Immature natural killer cell (primary cell): ENCODE data around the gene SLC35A4. TPM values are rescaled to one million over a fixed set of nuclear protein-coding genes. Genes with fewer than 3 reads are reported as not detected.
"Not testable (repeated sequence)": the region's sequence is repeated elsewhere in the genome, so short reads cannot be mapped to it uniquely, and the experiment has no call there.

Source experiments
- DNase-seq, 3 donors: peaks; one replicate each; pipeline ENCODE4 v3.0.0; 2022; ENCODE audit warnings: mixed read lengths in 1 of 3
- H3K27ac Mint-ChIP-seq, 6 donors: one replicate each; pipeline ENCODE4 v1.8.0; 2020; ENCODE audit warnings: mixed read lengths in 6 of 6, mild to moderate bottlenecking in 5 of 6, inconsistent platforms in 4 of 6, moderate library complexity in 3 of 6
- H3K27me3 Mint-ChIP-seq, 3 donors: one replicate each; pipeline ENCODE4 v1.8.0; 2020 to 2021; ENCODE audit warnings: low read depth in 3 of 3, mild to moderate bottlenecking in 3 of 3, mixed read lengths in 3 of 3, moderate library complexity in 3 of 3, inconsistent platforms in 1 of 3
- H3K36me3 Mint-ChIP-seq, 3 donors: one replicate each; pipeline ENCODE4 v1.8.0; 2020; ENCODE audit warnings: mixed read lengths in 3 of 3, inconsistent platforms in 2 of 3, mild to moderate bottlenecking in 2 of 3
- H3K4me1 Mint-ChIP-seq, 2 donors: one replicate each; pipeline ENCODE4 v1.8.0; 2020; ENCODE audit warnings: inconsistent platforms in 2 of 2, mild to moderate bottlenecking in 2 of 2, mixed read lengths in 2 of 2, moderate library complexity in 1 of 2
- H3K4me3 Mint-ChIP-seq, 5 donors: one replicate each; pipeline ENCODE4 v1.8.0; 2020; ENCODE audit warnings: mild to moderate bottlenecking in 5 of 5, mixed read lengths in 5 of 5, inconsistent platforms in 3 of 5, moderate library complexity in 3 of 5
- H3K9me3 Mint-ChIP-seq, 6 donors: one replicate each; pipeline ENCODE4 v1.8.0; 2020; ENCODE audit warnings: mild to moderate bottlenecking in 6 of 6, mixed read lengths in 6 of 6, inconsistent platforms in 4 of 6, moderate library complexity in 3 of 6
- polyA plus RNA-seq, 3 donors: library from polyadenylated mRNA; unstranded; fragments of 300-500 nt; fragmentation: Illumina TruSeq; gene quantifications; one replicate each; pipeline ENCODE4 v1.2.3, GENCODE V29; 2021

SLC35A4 gene
- polyA plus RNA-seq, 3 donors from 2014 or later = 73.3 to 134 (median 131) TPM

DNA sequence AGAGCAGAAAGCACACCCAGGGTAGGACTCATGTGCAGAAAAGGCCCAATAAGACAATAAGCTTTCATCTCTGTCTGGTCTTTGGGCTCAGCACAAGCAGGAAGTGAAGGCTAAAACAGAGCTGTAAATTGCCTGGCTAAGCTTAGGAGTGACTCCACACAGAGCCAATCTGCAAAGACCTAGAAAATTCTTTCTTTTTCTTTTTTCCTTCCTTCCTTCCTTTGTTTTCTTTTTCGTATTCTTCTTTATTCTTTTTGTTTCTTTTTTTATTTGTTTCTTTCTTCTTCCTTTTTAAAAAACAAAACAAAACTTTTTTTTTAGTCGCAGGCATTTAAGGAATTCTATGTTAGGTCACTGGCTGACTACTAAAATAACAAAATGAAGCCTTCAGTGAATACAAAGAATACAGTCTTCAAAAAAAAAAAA, 12.2 kb downstream of the SLC35A4 start:
- DNase-seq = no peak
- Mint-ChIP-seq H3K27me3 (peaks cover 0 to 2% (median 0%) of the 10 kb centered on the region in 3 donors), H3K4me1 (no peaks in the 10 kb centered on the region), H3K27ac (no peak overlapping the region), H3K9me3 (no peaks in the 10 kb centered on the region), H3K4me3 (no peak overlapping the region), H3K36me3 (peaks cover 0 to 3% (median 0%) of the 10 kb centered on the region in 3 donors)

- not testable (repeated sequence) for H3K9me3 Mint-ChIP-seq, H3K4me1 Mint-ChIP-seq, DNase-seq, H3K27ac Mint-ChIP-seq, H3K36me3 Mint-ChIP-seq, H3K27me3 Mint-ChIP-seq, H3K4me3 Mint-ChIP-seq
Measured at GRCh38 chr5:140579188-140579747, 14.6 kb downstream of the SLC35A4 start.

DNA sequence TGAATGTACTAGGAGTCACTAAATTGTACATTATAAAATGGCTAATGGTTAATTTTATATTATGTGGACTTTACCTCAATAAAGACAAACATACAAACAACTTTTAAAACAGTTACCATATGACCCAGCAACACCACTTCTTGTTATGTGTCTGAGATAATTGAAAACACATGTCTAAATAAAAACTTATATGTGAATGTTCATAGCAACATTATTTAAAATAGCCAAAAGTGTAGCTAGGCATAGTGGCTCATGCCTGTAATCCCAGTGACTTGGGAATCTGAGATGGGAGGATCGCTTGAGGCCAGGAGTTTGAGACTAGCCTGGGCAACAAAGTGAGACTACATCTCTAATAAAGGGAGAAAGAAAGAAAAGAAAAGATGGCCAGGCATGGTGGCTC, 22.9 kb downstream of the SLC35A4 start:
- no peak for DNase-seq
- no peaks in the 10 kb centered on the region for H3K4me1 Mint-ChIP-seq
- H3K36me3 Mint-ChIP-seq = peaks cover 0 to 3% (median 0%) of the 10 kb centered on the region in 3 donors
- H3K27me3 Mint-ChIP-seq = peaks cover 0 to 3% (median 1%) of the 10 kb centered on the region in 3 donors
- H3K27ac Mint-ChIP-seq = no peak overlapping the region
- H3K9me3 Mint-ChIP-seq = peaks cover 0 to 2% (median 0%) of the 10 kb centered on the region in 6 donors
- no peak overlapping the region for H3K4me3 Mint-ChIP-seq

DNA sequence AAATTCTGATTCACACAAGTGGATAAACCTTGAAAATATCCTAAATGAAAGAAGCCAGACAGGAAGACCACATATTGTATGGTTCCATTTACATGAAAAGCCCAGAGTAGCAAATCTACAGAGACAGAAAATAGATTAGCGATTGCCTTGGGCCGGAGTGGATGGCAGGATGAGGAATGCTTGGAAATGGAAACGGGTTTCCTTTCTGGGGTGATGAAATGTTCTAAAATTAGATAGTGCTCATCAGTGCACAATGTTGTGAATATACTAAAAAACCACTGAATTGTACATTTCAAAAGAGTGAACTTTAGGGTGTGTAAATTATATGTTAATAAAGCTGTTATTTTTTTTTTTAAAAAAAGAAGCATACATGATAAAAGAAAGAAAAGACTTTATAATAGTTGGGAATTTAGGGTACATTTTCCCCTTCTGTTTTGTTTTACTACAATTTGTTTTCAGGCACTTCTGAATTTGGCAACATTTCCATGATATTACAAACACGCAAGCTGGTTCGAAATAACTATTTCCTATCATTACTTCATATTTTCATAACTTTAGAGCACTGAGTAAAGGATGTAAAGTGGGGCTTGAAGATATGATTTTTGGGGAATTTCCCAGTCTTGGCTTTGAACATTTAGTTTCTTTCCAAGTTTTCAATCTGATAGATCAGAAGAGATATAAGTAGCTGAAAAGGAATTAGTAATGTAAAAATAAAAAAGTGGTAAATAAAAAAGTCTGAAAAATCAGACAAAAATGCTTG, 23.9 kb downstream of the SLC35A4 start:
- Mint-ChIP-seq H3K9me3 (no peaks in the 10 kb centered on the region), H3K4me1 (no peaks in the 10 kb centered on the region), H3K36me3 (no peaks in the 10 kb centered on the region), H3K27me3 (peaks cover 1 to 4% (median 3%) of the 10 kb centered on the region in 3 donors), H3K4me3 (no peak overlapping the region), H3K27ac (no peak overlapping the region)
- DNase-seq = no peak

- DNase-seq = no peak
- Mint-ChIP-seq H3K27ac (no peak overlapping the region), H3K9me3 (no peaks in the 10 kb centered on the region), H3K36me3 (no peaks in the 10 kb centered on the region), H3K4me3 (no peak overlapping the region), H3K4me1 (no peaks in the 10 kb centered on the region), H3K27me3 (peaks cover 1 to 4% (median 4%) of the 10 kb centered on the region in 3 donors)
Measured at GRCh38 chr5:140590861-140591260, 26.2 kb downstream of the SLC35A4 start.

DNA sequence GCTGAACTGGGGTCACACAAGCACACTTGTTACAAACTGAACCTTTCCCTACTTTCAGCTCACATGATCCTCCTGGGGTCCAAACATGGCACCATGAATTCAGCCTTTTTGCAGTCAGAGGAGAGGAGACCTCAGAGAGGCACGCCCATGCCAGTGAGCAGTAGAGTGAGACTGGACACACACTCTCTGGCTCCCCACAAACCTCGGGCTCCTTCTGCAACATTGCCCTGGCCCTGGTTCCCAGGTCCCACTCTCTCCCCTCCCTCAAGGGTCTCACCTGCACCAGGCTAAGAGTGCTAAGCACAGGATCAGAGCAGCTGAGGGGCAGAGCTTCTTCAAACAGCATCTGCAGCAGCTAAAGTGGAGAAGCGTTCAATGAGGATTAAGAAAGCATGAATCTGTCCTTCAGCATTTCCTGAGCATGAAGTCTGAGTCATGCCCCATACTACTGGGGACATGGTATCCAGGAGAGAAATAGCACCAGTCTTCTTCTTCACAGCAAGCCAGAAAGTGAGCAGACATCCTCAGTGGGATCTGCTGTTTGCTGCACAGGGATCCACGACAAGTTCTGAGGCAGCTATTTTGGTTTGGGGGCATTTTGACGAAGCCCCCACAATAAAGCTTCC, 27.2 kb downstream of the SLC35A4 start:
- no peak for DNase-seq
- H3K27me3 Mint-ChIP-seq = peaks cover 1 to 4% (median 4%) of the 10 kb centered on the region in 3 donors
- no peak overlapping the region for H3K27ac Mint-ChIP-seq
- H3K9me3 Mint-ChIP-seq = no peaks in the 10 kb centered on the region
- H3K4me1 Mint-ChIP-seq = no peaks in the 10 kb centered on the region
- no peak overlapping the region for H3K4me3 Mint-ChIP-seq
- H3K36me3 Mint-ChIP-seq = no peaks in the 10 kb centered on the region

- H3K4me1 Mint-ChIP-seq, H3K36me3 Mint-ChIP-seq, H3K27me3 Mint-ChIP-seq, DNase-seq, H3K9me3 Mint-ChIP-seq: not testable (repeated sequence)
- H3K27ac Mint-ChIP-seq = peak overlapping the region in 1 of 6 donors; percentile 50
- peak overlapping the region in 1 of 5 donors; percentile 9 for H3K4me3 Mint-ChIP-seq
Measured at GRCh38 chr5:140593070-140593469, 28.4 kb downstream of the SLC35A4 start.

DNA sequence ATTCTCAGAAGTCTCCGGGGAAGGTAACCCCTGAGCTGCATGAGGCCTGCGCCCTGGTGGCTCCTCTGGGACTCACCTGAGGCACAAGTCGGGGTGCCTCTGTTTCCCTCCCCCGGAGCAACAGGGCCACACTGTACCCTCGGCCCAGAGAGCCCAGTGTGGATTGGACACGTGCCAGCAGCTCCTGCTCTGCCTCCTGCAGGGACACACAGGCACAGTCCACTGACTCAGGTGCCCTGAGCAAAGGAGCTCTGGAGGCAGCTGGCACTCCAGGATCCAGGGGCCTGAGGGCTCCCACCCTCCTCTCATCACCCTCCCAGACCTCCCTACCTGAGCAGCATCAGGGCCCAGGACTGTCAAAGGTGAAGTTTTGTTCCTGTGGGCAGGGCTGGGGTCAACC, 29.5 kb downstream of the SLC35A4 start:
- Mint-ChIP-seq H3K27me3 (peaks cover under 1 to 7% (median 4%) of the 10 kb centered on the region in 3 donors), H3K4me3 (no peak overlapping the region), H3K27ac (no peak overlapping the region), H3K9me3 (no peaks in the 10 kb centered on the region), H3K36me3 (no peaks in the 10 kb centered on the region), H3K4me1 (no peaks in the 10 kb centered on the region)
- DNase-seq = no peak

DNA sequence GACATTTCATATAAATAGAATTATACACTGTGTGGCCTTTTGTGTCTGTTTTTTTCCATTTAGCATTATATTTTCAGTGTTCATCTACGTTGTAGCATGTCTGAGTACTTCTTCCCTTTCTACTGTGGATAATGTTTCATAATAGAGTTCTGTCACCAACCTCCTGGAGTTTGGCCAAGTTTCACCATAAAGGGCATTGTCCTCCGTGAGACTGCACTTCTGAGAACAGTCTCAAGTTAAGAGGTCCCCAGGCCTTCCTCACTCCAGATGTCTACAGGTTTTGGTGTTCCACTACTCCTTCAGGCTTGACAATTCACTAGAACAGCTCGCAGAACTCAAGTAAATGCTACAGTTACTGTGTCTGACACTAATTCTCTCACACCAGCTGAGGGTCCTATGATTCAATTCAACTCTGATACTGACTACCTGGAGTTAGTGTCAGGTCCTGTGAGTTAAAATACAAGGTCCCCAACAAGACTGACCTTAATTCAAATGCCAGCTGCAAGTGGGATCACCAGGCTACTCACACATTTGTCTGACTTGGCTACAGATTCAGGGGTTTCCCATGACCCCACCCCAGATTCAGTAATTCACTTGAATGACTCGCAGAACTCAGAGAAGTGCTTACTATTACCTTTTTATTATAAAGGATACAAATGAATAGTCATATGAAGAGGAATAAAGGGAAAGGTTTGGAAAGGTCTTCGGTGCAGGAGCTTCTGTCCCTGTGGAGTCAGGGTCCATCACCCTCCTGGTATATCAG, 31.1 kb downstream of the SLC35A4 start:
- no peak overlapping the region for H3K27ac Mint-ChIP-seq
- H3K4me1 Mint-ChIP-seq = no peaks in the 10 kb centered on the region
- no peak overlapping the region for H3K4me3 Mint-ChIP-seq
- H3K36me3 Mint-ChIP-seq = no peaks in the 10 kb centered on the region
- DNase-seq = no peak
- peaks cover 0 to 7% (median 4%) of the 10 kb centered on the region in 3 donors for H3K27me3 Mint-ChIP-seq
- H3K9me3 Mint-ChIP-seq = no peaks in the 10 kb centered on the region

DNA sequence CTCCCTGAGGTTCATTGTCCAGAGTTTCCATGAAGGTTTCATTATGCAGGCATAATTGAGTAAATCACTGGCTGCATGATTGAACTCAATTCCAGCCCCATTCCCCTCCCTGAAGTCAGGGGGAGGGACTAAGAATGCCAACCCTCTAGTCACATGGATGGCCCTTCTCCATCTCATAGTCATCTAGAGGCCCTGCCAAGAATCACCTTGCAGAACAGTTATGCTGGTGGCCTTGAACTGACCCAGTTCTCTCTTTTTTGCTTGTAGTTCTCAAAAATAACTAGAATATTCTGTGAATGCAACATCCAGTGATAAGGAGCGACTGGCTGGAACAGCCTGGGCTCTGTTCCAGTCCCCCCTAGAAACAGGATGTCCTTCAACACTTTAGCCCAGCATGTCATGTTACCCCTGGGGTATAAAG, 31.7 kb downstream of the SLC35A4 start:
- no peak for DNase-seq
- no peaks in the 10 kb centered on the region for H3K4me1 Mint-ChIP-seq
- H3K9me3 Mint-ChIP-seq = no peaks in the 10 kb centered on the region
- no peak overlapping the region for H3K4me3 Mint-ChIP-seq
- peaks cover 0 to 7% (median 4%) of the 10 kb centered on the region in 3 donors for H3K27me3 Mint-ChIP-seq
- H3K27ac Mint-ChIP-seq = no peak overlapping the region
- H3K36me3 Mint-ChIP-seq = no peaks in the 10 kb centered on the region

- peaks cover 0 to 2% (median 0%) of the 10 kb centered on the region in 6 donors for H3K9me3 Mint-ChIP-seq
- no peaks in the 10 kb centered on the region for H3K36me3 Mint-ChIP-seq
- no peak overlapping the region for H3K4me3 Mint-ChIP-seq
- no peak overlapping the region for H3K27ac Mint-ChIP-seq
- no peaks in the 10 kb centered on the region for H3K4me1 Mint-ChIP-seq
- peaks cover 0 to 3% (median 2%) of the 10 kb centered on the region in 3 donors for H3K27me3 Mint-ChIP-seq
- no peak for DNase-seq
Measured at GRCh38 chr5:140598836-140599235, 34.2 kb downstream of the SLC35A4 start.

DNA sequence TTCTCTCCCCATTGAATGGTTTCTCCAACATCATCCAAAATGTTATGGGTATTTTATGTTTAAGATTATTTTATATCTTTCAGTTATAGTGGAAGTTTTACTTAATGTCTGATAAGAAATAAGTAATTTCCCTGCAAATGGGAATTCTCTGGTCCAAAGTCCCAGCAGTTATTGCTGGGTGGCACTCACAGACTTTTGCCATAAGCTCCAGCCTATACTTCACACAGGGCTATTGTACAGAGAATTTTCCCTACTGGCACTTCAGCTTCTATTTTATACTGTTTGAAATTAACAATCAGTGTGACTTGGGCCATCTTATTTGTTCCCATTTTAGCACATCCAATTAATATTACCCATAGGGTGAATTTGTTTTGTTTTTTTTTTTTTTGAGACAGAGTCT, 35.5 kb downstream of the SLC35A4 start:
- peaks cover 1 to 3% (median 2%) of the 10 kb centered on the region in 3 donors for H3K27me3 Mint-ChIP-seq
- H3K9me3 Mint-ChIP-seq = peaks cover 0 to 2% (median 0%) of the 10 kb centered on the region in 6 donors
- no peak overlapping the region for H3K4me3 Mint-ChIP-seq
- H3K27ac Mint-ChIP-seq = no peak overlapping the region
- no peaks in the 10 kb centered on the region for H3K4me1 Mint-ChIP-seq
- no peak for DNase-seq
- H3K36me3 Mint-ChIP-seq = no peaks in the 10 kb centered on the region

- no peak for DNase-seq
- H3K36me3 Mint-ChIP-seq = no peaks in the 10 kb centered on the region
- H3K4me1 Mint-ChIP-seq = no peaks in the 10 kb centered on the region
- no peak overlapping the region for H3K4me3 Mint-ChIP-seq
- no peak overlapping the region for H3K27ac Mint-ChIP-seq
- peaks cover 1 to 3% (median 2%) of the 10 kb centered on the region in 3 donors for H3K27me3 Mint-ChIP-seq
- H3K9me3 Mint-ChIP-seq = peaks cover 0 to 2% (median 0%) of the 10 kb centered on the region in 6 donors
Measured at GRCh38 chr5:140602147-140602546, 37.5 kb downstream of the SLC35A4 start.

- not testable (repeated sequence) for H3K4me3 Mint-ChIP-seq, H3K9me3 Mint-ChIP-seq, H3K27ac Mint-ChIP-seq, DNase-seq, H3K36me3 Mint-ChIP-seq, H3K27me3 Mint-ChIP-seq, H3K4me1 Mint-ChIP-seq
Measured at GRCh38 chr5:140603446-140603698, 38.7 kb downstream of the SLC35A4 start.
